Measurements from ENCODE around the gene LYSMD2.

Gene LYSMD2

GRCh38 chr15:51751697-51752683, 14.5 kb upstream of the LYSMD2 start:
- no peak for DNase-seq

- DNase-seq, result peak; percentile 40
These were observed 13.6 kb upstream of the LYSMD2 start, which contains the start of gene TMOD2 for GRCh38 chr15:51750792-51751696. TSS of gene TMOD2 (plus strand) at chr15:51751597. CDS start at chr15:51766442, 14,845 bp downstream.

DNA sequence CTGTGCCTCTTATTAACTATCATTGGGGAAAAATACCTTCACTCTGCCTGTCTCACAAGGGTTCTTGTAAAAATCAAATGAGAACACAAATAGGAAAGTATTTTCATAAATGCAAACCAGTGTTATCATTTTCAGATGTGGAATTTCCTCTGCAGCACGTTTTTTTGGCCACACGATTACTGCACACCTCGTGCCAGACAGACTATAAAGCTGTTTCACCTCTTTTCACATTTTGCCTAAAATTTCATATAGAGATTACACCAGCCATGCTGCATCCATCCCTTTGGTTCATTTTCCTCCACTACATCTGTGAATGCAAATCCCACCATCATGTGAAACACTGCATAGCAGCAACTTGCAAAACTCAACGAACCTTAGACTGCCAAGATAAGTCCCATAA, 12.7 kb upstream of the LYSMD2 start:
- DNase-seq, result no peak

DNA sequence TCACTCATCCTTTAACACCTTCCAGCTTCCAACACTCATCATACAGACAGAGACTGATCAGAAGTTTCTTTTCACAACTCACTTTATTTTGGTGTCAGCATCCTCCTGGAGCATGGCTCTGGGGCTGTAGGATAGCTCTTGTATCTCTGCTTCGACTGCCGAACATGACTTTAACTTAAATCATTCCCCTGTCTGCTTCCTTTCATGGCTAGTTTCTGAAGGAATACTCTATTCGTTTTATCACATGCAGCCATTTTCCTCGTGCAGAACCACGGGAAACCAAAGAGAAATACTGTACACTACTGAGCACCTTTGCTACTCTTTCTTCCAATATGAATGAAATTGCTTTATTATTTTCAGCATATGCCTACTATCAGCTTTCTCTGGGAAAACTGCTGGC, 11.9 kb upstream of the LYSMD2 start:
- DNase-seq, result no peak

DNA sequence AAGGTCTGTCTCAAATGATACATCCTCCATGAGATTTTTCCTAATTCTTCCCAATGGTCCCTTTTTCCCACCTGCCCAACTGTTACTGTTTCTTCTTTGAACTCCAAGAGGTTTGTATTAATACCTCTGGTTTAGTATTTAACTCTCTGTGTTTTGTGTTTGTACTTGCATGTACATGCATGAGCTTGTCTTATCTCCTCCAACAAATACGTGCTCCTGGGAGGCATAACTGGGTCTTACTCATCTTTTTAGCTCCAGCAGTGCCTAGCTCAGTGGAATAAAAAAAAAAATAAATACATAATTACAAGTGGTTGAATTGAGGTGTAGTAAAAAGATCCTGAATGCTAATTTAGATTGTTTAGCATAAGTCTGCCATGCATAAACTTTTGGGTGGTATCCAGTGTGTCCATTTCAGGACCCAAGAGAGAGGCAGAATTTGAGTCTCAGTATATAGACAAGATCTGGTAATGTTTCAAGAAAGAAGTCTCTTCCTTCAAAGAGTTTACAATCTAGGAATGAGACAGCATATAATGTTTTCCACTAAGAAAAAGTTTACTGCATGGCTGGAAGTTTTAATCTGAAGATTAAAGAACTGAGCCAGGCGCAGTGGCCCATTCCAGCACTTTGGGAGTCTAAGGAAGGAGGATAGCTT, 1.7 kb upstream of the LYSMD2 start:
- DNase-seq, result no peak

DNA sequence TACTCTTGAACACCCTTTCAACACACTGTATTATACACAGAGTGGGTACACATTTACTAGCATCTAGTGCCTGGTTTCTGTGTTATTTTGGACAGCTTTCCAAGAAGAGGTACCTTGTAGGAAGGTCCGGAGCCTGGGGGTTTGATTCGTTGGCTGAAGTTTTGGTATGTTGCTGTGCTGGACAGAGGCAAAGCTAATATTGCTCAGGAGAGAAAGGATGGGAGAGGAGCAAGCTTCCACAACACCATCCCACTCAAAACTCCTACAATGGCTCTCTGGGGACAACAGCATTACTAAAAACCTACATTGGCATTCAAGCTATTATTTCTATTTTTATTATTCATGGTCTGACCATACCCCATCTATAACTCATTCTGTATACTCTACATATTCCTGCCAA, 1.1 kb upstream of the LYSMD2 start:
- no peak for DNase-seq

DNA sequence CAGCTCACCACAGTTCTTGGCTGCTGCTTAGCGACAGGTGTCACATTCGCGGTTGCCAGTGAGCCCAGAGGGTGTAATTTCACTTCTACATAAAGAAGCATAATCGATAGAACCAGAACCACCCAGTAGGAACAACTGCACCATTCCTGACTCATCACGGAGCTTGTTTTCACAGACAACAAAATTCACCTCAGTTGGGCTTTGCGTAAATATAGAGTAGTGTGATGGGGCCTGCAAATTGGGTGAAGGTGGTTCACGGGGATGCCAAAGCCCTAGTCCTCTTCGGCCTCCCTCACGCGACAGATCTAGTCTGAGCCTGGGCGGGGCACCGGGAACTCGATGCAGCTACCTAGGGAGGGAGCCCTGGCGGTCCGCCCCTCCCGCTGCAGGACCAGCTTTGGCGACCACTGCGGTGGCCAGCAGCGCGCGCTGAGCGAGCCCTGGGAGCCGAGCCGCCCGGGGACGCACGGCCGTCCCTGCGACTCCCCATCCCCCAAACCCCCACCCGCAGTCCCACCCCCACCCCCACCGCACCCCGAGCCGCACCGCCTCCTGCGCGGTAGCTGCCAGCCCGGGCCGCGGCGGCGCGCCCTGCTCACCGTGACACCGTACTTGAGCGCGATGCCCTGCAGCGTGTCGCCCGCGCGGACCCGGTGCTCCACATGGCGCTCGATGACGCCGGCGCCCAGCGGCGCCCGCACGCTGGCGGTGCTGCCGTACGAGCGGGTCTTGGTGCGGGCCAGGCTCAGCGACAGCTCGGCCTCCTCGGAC, 519 bp downstream of the LYSMD2 start:
- DNase-seq, result peak; percentile 34

- no peak for DNase-seq
These were observed 1.4 kb downstream of the LYSMD2 start for GRCh38 chr15:51736069-51736468.

DNA sequence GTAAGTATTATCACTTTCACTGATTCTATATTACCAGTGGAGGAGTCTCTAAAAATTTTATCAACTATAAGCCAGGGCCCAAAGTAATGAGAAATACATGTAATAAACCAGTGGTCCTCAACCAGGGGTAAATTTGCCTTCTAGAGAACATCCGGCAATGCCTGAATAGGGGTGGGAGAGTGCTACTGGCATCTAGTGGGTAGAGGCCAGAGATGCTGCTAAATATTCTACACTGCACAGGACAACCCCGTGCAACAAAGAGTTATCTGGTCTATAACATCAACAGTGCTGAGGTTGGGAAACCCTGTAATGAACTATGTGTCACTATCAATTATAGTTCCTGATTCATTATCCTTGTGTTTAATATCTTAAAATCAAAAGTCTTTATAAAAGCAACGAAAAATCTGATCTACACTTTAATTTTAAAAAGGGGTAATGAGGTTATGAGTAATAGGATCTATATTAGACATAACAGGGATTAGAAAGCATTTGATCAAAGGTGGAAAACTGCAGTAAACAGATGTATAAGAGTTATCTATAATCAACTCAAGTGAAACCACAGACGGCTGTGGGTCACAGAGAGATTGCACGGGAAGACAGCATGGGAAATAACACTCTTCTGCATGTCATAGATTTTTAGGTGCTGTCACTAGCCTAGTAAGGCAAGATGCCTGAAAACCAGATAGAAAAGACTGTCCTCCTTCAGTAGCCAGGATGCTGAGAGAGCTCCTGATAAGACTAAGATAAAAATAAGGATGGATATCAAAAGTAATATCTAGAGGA, 2.0 kb downstream of the LYSMD2 start:
- no peak for DNase-seq

GRCh38 chr15:51732646-51733045, 4.8 kb downstream of the LYSMD2 start:
- DNase-seq, result no peak

DNA sequence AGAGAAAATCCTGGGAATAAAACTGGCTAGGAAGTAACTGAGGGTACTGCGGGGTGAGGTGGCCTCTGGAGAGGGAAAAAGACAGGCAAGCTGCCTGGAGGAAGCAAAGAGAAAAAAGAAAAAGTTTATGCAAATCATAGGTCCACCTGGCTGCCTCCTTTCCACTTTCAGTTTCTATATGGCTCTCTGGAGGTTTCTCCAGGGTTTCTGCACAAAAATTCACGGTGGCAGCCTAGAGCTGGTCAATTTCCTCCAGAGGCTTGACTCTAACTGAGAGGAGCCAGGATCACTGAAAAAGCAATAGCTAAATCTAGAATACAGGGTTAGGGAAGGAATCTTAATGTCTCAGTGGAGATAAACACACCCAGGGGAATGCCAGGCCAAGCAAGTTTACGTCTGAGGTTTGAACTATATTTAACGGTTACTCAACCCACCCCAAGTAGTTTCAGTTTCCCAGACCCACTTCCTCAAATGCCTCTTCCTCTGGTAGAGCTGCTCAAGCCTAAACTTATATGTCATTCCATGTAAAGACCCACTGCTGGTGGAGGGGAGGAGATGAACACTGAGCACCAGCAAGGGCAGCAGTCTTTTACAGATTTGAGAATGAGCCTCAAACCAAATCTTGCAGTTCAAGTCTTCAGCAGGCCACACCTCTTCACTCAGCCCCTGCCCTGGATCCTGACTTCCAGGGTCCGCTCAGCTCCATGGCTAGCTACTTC, 5.7 kb downstream of the LYSMD2 start:
- peak; percentile 10 for DNase-seq

DNA sequence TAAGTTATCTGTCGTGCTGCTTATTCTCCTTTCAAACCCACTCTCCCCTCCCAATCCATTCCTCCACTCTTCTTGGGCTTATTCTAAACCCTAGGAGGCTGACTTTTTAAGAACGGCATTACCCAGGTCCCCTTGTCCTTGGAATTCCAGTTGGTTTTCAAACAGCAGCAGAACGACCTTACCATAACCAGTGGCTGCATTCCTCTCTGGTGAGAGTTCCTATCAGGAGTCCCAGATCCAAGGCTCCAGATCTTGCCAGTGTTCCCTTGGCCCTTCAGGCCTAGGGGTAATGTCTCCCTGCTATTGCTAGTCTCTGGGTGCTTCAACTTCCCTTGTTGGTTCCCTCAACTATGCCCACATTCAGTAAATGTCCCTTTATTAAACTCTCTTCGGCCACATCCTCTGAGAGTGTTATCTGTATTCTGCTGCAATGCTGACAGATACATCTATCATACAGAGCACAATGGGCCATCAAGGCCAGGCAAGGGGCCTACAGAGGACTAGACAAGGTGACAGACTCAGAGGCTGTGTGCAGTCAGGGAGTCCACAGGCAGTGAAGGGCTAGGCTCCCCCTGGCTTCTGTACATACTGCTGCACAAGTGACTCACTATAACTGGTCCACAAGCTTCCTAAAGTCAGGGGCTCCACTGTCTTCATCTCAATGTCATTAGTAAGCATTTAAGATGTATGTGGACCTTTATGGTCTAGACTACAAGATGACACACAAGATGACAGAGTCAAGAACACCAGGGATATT, 10.1 kb downstream of the LYSMD2 start:
- DNase-seq, result no peak

DNA sequence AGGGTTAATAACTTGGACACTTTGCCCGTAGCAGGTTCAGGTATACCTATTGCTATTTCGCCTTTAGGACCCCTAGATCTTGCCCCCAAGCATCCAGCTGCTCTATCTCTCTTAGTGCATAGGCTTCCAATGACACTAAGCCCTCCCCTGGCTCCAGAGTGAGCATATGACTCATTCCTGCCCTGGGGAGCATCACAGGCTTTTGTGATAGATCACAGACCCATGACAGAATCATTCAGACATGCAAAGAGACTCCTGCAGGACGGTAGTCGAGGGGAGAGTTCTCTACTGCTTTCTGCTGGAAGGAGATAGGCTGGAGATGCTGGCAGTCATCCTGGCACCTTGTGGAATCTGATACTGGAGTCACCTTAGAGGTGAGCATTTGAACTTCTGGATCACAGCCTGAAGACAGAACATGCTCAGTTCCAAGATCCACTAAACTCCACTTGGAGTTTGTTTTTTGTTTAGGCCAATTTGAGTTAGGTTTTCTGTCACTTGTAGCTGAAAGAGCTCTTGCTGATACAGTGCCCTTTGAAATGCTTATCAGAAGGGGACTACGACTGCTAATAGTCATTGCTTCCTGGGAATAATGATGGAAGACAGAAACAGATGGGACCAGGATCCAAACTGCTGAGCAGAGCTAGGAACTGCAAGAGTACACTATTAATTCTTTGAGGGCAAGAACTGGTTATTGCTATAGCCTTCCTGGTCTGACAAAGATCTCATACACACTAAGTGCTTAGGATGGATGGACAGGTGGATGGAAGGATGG, 11.0 kb downstream of the LYSMD2 start:
- DNase-seq, result peak; percentile 43

- no peak for DNase-seq
These were observed 12.8 kb downstream of the LYSMD2 start for GRCh38 chr15:51724673-51725072.

GRCh38 chr15:51724199-51724598, 13.3 kb downstream of the LYSMD2 start:
- DNase-seq, result no peak

- DNase-seq, result no peak
These were observed 16.1 kb downstream of the LYSMD2 start for GRCh38 chr15:51721199-51721960.

DNA sequence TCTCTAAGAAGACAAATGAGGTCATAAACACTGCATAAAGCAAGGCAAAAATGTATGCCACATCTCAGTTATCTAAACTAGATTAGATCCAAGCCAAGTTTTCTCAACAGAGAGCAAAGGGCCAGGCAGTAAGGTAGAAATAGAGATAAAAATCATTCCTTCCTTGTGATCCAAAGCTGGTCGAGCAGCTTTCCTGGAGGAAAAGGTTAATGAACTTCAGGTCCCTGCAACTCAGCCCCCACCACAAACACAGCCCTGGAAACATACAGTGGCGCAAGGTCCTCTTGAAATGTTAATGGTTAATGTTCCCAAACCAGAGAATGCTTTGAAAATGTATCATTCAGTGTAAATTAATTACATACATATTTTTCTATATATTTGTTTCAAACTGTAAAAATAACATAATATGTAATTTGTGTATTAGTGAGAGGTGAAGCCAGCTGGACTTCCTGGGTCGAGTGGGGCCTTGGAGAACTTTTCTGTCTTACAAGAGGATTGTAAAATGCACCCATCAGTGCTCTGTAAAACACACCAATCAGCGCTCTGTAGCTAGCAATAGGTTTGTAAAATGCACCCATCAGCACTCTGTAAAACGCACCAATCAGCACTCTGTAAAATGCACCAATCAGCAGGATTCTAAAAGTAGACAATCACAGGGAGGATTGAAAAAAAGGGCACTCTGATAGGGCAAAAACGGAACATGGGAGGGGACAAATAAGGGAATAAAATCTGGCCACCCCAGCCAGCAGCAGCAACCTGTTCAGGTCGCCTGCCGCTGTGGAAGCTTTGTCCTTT, 17.1 kb downstream of the LYSMD2 start:
- DNase-seq, result no peak

Data from activated CD4-positive, alpha-beta T cell treated with anti-CD3 and anti-CD28 coated beads for 1 hour (primary cell).